Hematopoietic multipotent progenitor cell treated with erythropoietin and hydrocortisone succinate and interleukin-3 and kit ligand, for 17 days (in vitro differentiated cells): ENCODE measurements around the gene PRDM16.

ENCODE experiments used
- DNase-seq: peaks from one replicate; pipeline ENCODE4 v3.0.0-alpha.2; 2015; ENCODE audit warnings: low spot score

PRDM16 gene

GRCh38 chr1:3032371-3033039 lies 36.5 kb upstream of the PRDM16 start:
- no peak for DNase-seq

GRCh38 chr1:3033040-3033789 lies 35.8 kb upstream of the PRDM16 start:
- DNase-seq: no peak

GRCh38 chr1:3033790-3034090 lies 35.3 kb upstream of the PRDM16 start:
- no peak for DNase-seq

GRCh38 chr1:3034162-3034561 lies 34.8 kb upstream of the PRDM16 start:
- DNase-seq: no peak

GRCh38 chr1:3034728-3035562 lies 34.1 kb upstream of the PRDM16 start:
- DNase-seq: no peak

GRCh38 chr1:3035563-3036446 lies 33.2 kb upstream of the PRDM16 start:
- DNase-seq: no peak

- no peak for DNase-seq
Measured at GRCh38 chr1:3036447-3037280, 32.3 kb upstream of the PRDM16 start.

GRCh38 chr1:3037281-3038040 lies 31.5 kb upstream of the PRDM16 start:
- DNase-seq: no peak

GRCh38 chr1:3038113-3038551 lies 30.9 kb upstream of the PRDM16 start:
- DNase-seq: no peak

GRCh38 chr1:3038571-3039181 lies 30.3 kb upstream of the PRDM16 start:
- DNase-seq: no peak

GRCh38 chr1:3040004-3040403 lies 29.0 kb upstream of the PRDM16 start:
- no peak for DNase-seq

GRCh38 chr1:3042481-3042880 lies 26.5 kb upstream of the PRDM16 start:
- no peak for DNase-seq

GRCh38 chr1:3049164-3049563 lies 19.8 kb upstream of the PRDM16 start:
- no peak for DNase-seq

GRCh38 chr1:3049905-3050304 lies 19.1 kb upstream of the PRDM16 start:
- DNase-seq: no peak

- DNase-seq: no peak
Measured at GRCh38 chr1:3050603-3051002, 18.4 kb upstream of the PRDM16 start.

GRCh38 chr1:3051270-3052268 lies 17.4 kb upstream of the PRDM16 start:
- DNase-seq: no peak

- DNase-seq: no peak
Measured at GRCh38 chr1:3052501-3052900, 16.5 kb upstream of the PRDM16 start.

GRCh38 chr1:3053366-3053980 lies 15.5 kb upstream of the PRDM16 start:
- no peak for DNase-seq
